Keratinocyte (primary cell): ENCODE data around the gene TMOD3. TPM values are rescaled to one million over a fixed set of nuclear protein-coding genes. Genes with fewer than 3 reads are reported as not detected.

Experiments
- DNase-seq: peaks from one replicate; pipeline ENCODE4 v3.0.0-alpha.2; 2011; ENCODE audit warnings: low read depth, missing footprints, low spot score
- FAIRE-seq: peaks from 2 replicates; lab custom pipeline; 2011; peaks lifted over from hg19 to GRCh38; lab: Jason Lieb, UNC
- H2AFZ ChIP-seq: 2 replicates; pipeline ENCODE4 v1.6.0; 2012; ENCODE audit warnings: low read length, control low read depth, inconsistent platforms; ENCODE audit not compliant: control insufficient read depth
- H3K27ac ChIP-seq: 2 replicates; pipeline ENCODE4 v1.5.1; 2011; ENCODE audit warnings: low read length; ENCODE audit not compliant: control insufficient read depth, insufficient read depth
- H3K27me3 ChIP-seq: 3 replicates; pipeline ENCODE4 v1.6.0; 2011; ENCODE audit warnings: low read length; ENCODE audit not compliant: control insufficient read depth, insufficient read depth; ENCODE audit errors: extremely low read depth
- H3K36me3 ChIP-seq, 2 experiments: 2 replicates in 1 of 2; 3 replicates in 1 of 2; pipeline ENCODE4 v1.5.1; 2011; ENCODE audit warnings: low read length in 2 of 2, mild to moderate bottlenecking in 1 of 2; ENCODE audit not compliant: control insufficient read depth in 2 of 2, insufficient read depth in 2 of 2; ENCODE audit errors: extremely low read depth in 1 of 2
- H3K4me1 ChIP-seq: 3 replicates; pipeline ENCODE4 v1.5.1; 2011; ENCODE audit warnings: low read length; ENCODE audit not compliant: control insufficient read depth, insufficient read depth; ENCODE audit errors: extremely low read depth
- H3K4me2 ChIP-seq: 3 replicates; pipeline ENCODE4 v1.6.0; 2011; ENCODE audit warnings: low read depth, low read length; ENCODE audit not compliant: control insufficient read depth, insufficient read depth; ENCODE audit errors: extremely low read depth
- H3K4me3 ChIP-seq, 3 experiments: fragments of 200-600 bp in 1 of 3; sonication (generic) in 1 of 3; 2 replicates in 2 of 3; 3 replicates in 1 of 3; pipeline ENCODE4 v1.5.1; 2011 to 2016; ENCODE audit warnings: low read length in 3 of 3, mild to moderate bottlenecking in 3 of 3, control low read depth in 2 of 3, inconsistent platforms in 1 of 3, low read depth in 1 of 3, mixed read lengths in 1 of 3, mixed run types in 1 of 3, moderate library complexity in 1 of 3; ENCODE audit not compliant: control insufficient read depth in 2 of 3, insufficient read depth in 2 of 3; ENCODE audit errors: extremely low read depth in 1 of 3
- H3K79me2 ChIP-seq: 2 replicates; pipeline ENCODE4 v1.6.0; 2012; ENCODE audit warnings: low read length; ENCODE audit not compliant: control insufficient read depth, insufficient read depth
- H3K9ac ChIP-seq: 3 replicates; pipeline ENCODE4 v1.6.0; 2011; ENCODE audit warnings: low read length; ENCODE audit not compliant: control insufficient read depth, insufficient read depth; ENCODE audit errors: extremely low read depth
- H3K9me1 ChIP-seq: 3 replicates; pipeline ENCODE4 v1.6.0; 2011; ENCODE audit warnings: low read length; ENCODE audit not compliant: control insufficient read depth, insufficient read depth; ENCODE audit errors: extremely low read depth
- H3K9me3 ChIP-seq: 2 replicates; pipeline ENCODE4 v1.5.1; 2012; ENCODE audit warnings: low read depth, low read length; ENCODE audit not compliant: control insufficient read depth
- H4K20me1 ChIP-seq: 3 replicates; pipeline ENCODE4 v1.6.0; 2011; ENCODE audit warnings: low read length; ENCODE audit not compliant: control insufficient read depth, insufficient read depth; ENCODE audit errors: extremely low read depth
- CTCF ChIP-seq, 3 experiments: IDR thresholded peaks in 1 of 3; conservative IDR thresholded peaks in 1 of 3; optimal IDR thresholded peaks in 1 of 3; 2 replicates in 2 of 3; 3 replicates in 1 of 3; pipeline versions ENCODE3 to v1.5.1; 2011; ENCODE audit warnings: low read length in 3 of 3, mild to moderate bottlenecking in 3 of 3, moderate library complexity in 2 of 3, control low read depth in 1 of 3, inconsistent platforms in 1 of 3; ENCODE audit not compliant: insufficient read depth in 2 of 3; ENCODE audit errors: extremely low read depth in 1 of 3
- EZH2 ChIP-seq: IDR thresholded peaks from one replicate; pipeline ENCODE4 v1.6.1; 2012; ENCODE audit warnings: inconsistent platforms, mild to moderate bottlenecking, low read length, moderate library complexity
- dilution Hi-C: fragments of 300-500 bp; cut with MboI; formaldehyde crosslinking; loops from one replicate; pipeline ENCODE4 v1.7.0; 2020; ENCODE audit warnings: low sequenced_read_pairs; ENCODE audit not compliant: extremely low pct_ligation_motif_present
- polyA plus RNA-seq, 5 experiments: library from polyadenylated mRNA; depleted of rRNA in 3 of 5; stranded (reverse) in 3 of 5; stranded (forward) in 1 of 5; unstranded in 1 of 5; fragments of >200 nt; gene quantifications; 1 replicate in 1 of 5; 2 replicates in 3 of 5; 3 replicates in 1 of 5; pipeline versions ENCODE4 v1.2.1 to v1.2.3, GENCODE V29; 2011 to 2012; ENCODE audit warnings: missing spikeins in 2 of 5, low read depth in 1 of 5, low replicate concordance in 1 of 5

The TMOD3 gene
- polyA plus RNA-seq, 1 donor (not counting 4 experiments of a cell fraction or from before 2014, with no cell fraction given), result 100 TPM

GRCh38 chr15:51932161-51932560 is 102.7 kb downstream of the TMOD3 start:
- FAIRE-seq, result no peak

GRCh38 chr15:51935466-51936104 is 106.1 kb downstream of the TMOD3 start:
- peaks cover 2% of the 10 kb centered on the region for H4K20me1 ChIP-seq
- DNase-seq (no peak), FAIRE-seq (no peak)
- dilution Hi-C loops, result no loop called here
- no peaks in the 10 kb centered on the region for H3K9me3 ChIP-seq
- no peak overlapping the region for H3K4me3 ChIP-seq
- no peak overlapping the region for H3K4me2 ChIP-seq
- H3K27ac ChIP-seq, result no peak overlapping the region
- H2AFZ ChIP-seq, result no peak overlapping the region
- TF ChIP-seq CTCF (optimal IDR thresholded peaks at IDR 0.05 in 1 of 3, IDR thresholded peaks at IDR 0.05 in 1 of 3, conservative IDR thresholded peaks at IDR 0.05 in 1 of 3; ENCODE audit: extremely low read depth in 1 of 3, insufficient read depth in 2 of 3, low read length in 3 of 3) (no peak), EZH2 (no peak)
- no peaks in the 10 kb centered on the region for H3K9me1 ChIP-seq
- no peak overlapping the region for H3K9ac ChIP-seq
- H3K79me2 ChIP-seq, result no peaks in the 10 kb centered on the region
- H3K36me3 ChIP-seq, result peaks cover 7% of the 10 kb centered on the region in 2 experiments
- H3K27me3 ChIP-seq, result no peaks in the 10 kb centered on the region
- H3K4me1 ChIP-seq, result peaks cover 6% of the 10 kb centered on the region

More at GRCh38 chr15:51932161-51932560, 102.7 kb downstream of the TMOD3 start:
- H3K4me1 ChIP-seq, result no peaks in the 10 kb centered on the region
- no peaks in the 10 kb centered on the region for H4K20me1 ChIP-seq
- H2AFZ ChIP-seq, result no peak overlapping the region
- H3K9me1 ChIP-seq, result no peaks in the 10 kb centered on the region
- no peaks in the 10 kb centered on the region for H3K27me3 ChIP-seq
- no peak overlapping the region for H3K4me2 ChIP-seq
- peaks cover 6 to 7% of the 10 kb centered on the region in 2 experiments for H3K36me3 ChIP-seq
- TF ChIP-seq CTCF (optimal IDR thresholded peaks at IDR 0.05 in 1 of 3, IDR thresholded peaks at IDR 0.05 in 1 of 3, conservative IDR thresholded peaks at IDR 0.05 in 1 of 3; ENCODE audit: extremely low read depth in 1 of 3, insufficient read depth in 2 of 3, low read length in 3 of 3) (no peak), EZH2 (no peak)
- dilution Hi-C loops, result no loop called here
- H3K79me2 ChIP-seq, result no peaks in the 10 kb centered on the region
- H3K27ac ChIP-seq, result no peak overlapping the region
- DNase-seq, result no peak
- H3K4me3 ChIP-seq, result no peak overlapping the region
- H3K9ac ChIP-seq, result no peak overlapping the region
- H3K9me3 ChIP-seq, result no peaks in the 10 kb centered on the region
